C4-2B (cell line): ENCODE results near the gene ZNF644.

Source experiments
- ZFX ChIP-seq: fragments of 450-650 bp; IDR thresholded peaks from 2 replicates; pipeline ENCODE4 v1.6.1; 2017
- TF ChIP-seq, protein P1 (sequence below): fragments of 450-650 bp; conservative IDR thresholded peaks from 2 replicates; pipeline ENCODE4 v1.5.1; 2017; ENCODE audit warnings: mild to moderate bottlenecking

DNA sequence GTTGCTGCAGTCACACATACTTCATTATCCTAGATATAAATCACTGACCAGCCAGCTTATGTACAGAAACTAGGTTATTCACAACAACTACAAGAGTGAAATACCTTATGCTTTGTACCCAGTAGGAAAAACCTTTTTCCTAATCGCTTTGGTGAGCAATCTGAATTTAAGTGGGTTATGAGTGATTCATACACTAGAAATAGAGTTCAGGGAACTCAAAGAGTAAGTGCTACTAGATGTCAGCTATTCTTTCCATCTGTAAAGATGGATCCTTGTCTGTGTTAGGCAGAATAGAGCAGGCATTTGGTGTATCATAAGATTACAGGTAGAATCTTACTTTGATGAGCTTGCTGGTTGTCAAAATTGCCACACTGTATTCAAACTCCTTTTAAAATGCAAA lies 101.9 kb downstream of the ZNF644 start:
- TF ChIP-seq, protein P1, sequence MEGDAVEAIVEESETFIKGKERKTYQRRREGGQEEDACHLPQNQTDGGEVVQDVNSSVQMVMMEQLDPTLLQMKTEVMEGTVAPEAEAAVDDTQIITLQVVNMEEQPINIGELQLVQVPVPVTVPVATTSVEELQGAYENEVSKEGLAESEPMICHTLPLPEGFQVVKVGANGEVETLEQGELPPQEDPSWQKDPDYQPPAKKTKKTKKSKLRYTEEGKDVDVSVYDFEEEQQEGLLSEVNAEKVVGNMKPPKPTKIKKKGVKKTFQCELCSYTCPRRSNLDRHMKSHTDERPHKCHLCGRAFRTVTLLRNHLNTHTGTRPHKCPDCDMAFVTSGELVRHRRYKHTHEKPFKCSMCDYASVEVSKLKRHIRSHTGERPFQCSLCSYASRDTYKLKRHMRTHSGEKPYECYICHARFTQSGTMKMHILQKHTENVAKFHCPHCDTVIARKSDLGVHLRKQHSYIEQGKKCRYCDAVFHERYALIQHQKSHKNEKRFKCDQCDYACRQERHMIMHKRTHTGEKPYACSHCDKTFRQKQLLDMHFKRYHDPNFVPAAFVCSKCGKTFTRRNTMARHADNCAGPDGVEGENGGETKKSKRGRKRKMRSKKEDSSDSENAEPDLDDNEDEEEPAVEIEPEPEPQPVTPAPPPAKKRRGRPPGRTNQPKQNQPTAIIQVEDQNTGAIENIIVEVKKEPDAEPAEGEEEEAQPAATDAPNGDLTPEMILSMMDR = no peak
- no peak for TF ChIP-seq ZFX
